A549 (cell line): ENCODE results near the gene TWIST2.

ENCODE experiments used
- CBX8 ChIP-seq: fragments of 200-600 bp; sonication (generic); IDR thresholded peaks from 2 replicates; pipeline ENCODE4 v1.6.1; 2016
- CTCF ChIP-seq: fragments of >200 bp; sonication (Bioruptor Twin); formaldehyde crosslinking; IDR thresholded peaks from 3 replicates; pipeline ENCODE4 v1.5.1; 2016
- EP300 ChIP-seq, 2 experiments: fragments of >200 bp; sonication (Bioruptor Twin); formaldehyde crosslinking; IDR thresholded peaks; 2 replicates in 1 of 2; 3 replicates in 1 of 2; pipeline ENCODE4 v1.6.1; 2016 to 2017
- NPAS2 ChIP-seq: fragments of 250-450 bp; sonication (Bioruptor Pico); IDR thresholded peaks from 2 replicates; pipeline ENCODE4 v1.8.0; 2022; ENCODE audit warnings: mild to moderate bottlenecking, moderate library complexity, borderline replicate concordance
- RAD21 ChIP-seq, 2 experiments: fragments of >200 bp in 1 of 2; sonication (Bioruptor Twin) in 1 of 2; formaldehyde crosslinking in 1 of 2; IDR thresholded peaks in 1 of 2; conservative IDR thresholded peaks in 1 of 2; 2 replicates in 1 of 2; 3 replicates in 1 of 2; pipeline ENCODE4 v1.6.1; 2012 to 2018; ENCODE audit warnings: inconsistent platforms in 1 of 2
- USF2 ChIP-seq: fragments of 450-650 bp; IDR thresholded peaks from 2 replicates; pipeline ENCODE4 v1.6.1; 2014; ENCODE audit warnings: antibody characterized with exemption

- no peak for TF ChIP-seq EP300 (IDR thresholded peaks at IDR 0.05)
- no peak for TF ChIP-seq RAD21 (conservative IDR thresholded peaks at IDR 0.05 in 1 of 2, IDR thresholded peaks at IDR 0.05 in 1 of 2)
- TF ChIP-seq CBX8, result no peak
- no peak for TF ChIP-seq USF2
- TF ChIP-seq CTCF, result no peak
- no peak for TF ChIP-seq NPAS2 (CRISPR knock-in tag)
These were observed 3.9 kb downstream of the TWIST2 start for GRCh38 chr2:238851761-238852160.
